ENCODE results near the gene CTRL.
"Not testable (repeated sequence)": the region's sequence is repeated elsewhere in the genome, so short reads cannot be mapped to it uniquely, and the experiment has no call there.

CTRL gene

DNA sequence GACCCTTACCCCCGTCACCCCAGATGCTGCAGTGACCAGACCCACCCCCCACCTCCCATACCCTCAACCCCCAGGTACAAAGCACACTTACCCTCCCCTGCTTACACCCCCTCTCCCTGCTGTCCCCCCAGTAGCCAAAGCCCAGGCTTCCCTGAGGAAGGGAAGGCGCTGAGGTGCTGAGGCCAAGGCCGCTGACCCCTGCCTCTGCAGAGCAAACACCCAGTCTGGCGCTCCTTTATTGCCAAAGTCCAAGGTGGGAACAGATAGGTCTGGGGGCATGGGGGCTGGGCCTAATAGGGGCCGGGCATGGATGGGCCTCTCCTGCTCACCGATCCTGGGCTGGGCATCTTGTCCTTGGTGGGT lies 11.6 kb upstream of the CTRL start:
- in situ Hi-C loops (cut with MboI; ENCODE audit: low pct_unique_long_range_greater_than_20kb, low sequenced_read_pairs) = no loop called here

DNA sequence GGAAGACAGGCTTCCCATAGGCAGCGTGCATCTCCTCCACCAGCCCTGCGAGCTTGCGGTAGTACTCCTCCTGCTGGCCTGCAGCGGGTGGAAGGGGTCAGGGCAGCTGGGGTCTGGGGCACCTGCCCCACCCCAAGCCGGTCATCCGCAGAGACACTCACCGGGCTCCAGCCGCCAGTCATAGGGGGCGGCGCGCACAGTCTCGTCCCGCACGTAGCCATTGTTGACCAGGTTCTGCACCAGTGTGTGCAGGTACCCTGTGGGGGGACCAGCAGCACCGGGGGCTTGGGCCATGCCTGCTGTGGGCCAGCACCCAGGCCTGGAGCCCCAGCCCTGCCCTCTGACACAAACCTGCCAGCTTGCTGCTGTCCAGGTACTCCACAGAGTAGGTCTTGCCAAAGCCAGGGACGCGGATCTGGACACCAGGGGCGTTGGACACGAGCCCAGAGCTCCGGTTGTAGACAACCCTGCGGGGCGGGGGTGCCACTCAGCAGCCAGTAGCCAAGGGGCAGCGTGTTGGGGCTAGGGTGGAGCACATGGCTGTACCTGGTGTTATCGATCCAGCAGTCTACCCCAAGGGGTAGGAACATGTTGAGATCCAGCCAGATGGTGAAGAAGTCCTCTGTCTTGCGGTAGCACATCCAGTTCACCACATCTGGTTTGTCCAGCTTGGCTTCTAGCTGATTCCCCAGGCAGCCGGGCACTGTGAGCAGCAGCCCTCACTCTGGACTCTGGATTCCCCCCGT lies 11.0 kb upstream of the CTRL start:
- in situ Hi-C loops (cut with MboI; ENCODE audit: low pct_unique_long_range_greater_than_20kb, low sequenced_read_pairs) = no loop called here
- DNase-seq = no peak

More for the DNA sequence above, 11.6 kb upstream of the CTRL start:
- no peak for DNase-seq

DNA sequence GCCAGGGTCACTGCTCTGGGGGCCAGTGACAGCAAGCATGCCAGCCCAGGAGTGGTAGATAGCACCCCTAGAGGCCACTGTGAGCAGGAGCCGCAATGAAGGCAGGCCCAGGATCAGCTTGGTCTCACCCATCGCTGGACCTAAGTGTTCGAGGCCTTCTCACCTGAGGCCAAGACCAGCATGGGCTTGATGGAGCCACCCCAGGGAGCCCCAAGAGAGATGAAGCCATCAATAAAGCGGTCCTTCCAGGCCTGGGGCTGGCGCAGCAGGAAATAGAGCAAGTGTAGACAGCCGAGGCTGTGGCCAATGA lies 10.5 kb upstream of the CTRL start:
- in situ Hi-C loops (cut with MboI; ENCODE audit: low pct_unique_long_range_greater_than_20kb, low sequenced_read_pairs) = no loop called here
- DNase-seq = peak; percentile 54

DNA sequence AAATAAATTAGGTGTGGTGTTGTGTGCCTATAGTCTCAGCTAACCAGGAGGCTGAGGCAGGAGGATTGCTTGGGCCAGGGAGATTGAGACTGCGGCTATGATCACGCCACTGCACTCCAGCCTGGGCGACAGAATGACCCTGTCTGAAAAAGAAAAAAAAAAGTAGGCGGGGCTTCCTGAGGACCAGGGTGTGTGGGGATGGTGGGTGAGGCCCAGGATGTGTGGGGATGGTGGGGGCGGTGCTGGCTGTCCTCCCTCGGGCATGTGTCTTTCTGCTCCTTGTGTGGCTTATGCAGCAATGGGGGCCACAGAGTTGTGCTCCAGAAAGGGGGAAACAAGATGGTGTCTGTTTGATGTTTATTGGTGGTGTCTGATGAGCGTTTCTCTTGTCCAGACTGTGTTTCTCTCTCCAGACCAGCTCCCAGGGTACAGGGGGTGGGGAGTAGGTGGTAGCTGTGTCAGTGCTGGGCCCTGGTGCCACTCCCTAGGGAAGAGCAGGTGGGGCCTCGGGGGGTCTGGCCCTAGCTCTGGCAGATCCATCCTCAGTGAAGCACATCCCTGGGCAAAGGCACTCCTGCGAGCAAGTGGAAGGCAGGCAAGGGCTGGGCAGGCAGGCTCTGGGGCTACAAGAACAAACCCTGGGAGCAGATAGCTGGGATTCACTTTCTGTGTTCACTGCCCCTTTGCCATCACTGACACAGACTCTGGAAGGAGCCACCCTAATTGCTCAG lies 10.0 kb upstream of the CTRL start:
- in situ Hi-C loops (cut with MboI; ENCODE audit: low pct_unique_long_range_greater_than_20kb, low sequenced_read_pairs) = no loop called here
- DNase-seq = no peak

DNA sequence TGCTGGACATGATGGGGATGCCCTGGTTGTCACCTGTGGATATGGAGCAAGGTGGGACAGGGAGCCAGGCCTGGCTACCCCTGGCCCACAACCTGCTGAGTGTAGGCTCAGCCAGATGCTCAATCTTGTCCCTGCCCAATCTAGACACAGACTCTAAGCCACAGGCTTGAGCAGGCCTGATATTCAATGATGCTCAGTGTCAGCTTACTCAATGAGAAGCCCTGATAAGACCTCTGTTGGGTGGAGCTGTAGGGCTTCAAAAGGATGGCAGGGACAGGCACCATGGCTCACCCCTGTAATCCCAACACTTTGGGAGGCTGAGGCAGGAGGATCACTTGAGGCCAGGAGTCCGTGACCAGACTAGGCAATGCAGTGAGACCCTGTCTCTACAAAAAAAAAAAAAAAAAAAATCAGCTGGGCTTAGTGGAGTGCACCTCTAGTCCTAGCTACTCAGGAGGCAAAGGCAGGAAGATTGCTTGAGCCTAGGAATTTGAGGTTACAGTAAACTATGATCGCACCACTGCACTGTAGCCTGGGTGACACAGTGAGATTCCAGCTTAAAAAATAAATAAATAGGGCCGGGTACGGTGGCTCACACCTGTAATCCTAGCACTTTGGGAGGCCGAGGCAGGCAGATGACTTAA lies 8.9 kb upstream of the CTRL start:
- in situ Hi-C loops (cut with MboI; ENCODE audit: low pct_unique_long_range_greater_than_20kb, low sequenced_read_pairs) = no loop called here

DNA sequence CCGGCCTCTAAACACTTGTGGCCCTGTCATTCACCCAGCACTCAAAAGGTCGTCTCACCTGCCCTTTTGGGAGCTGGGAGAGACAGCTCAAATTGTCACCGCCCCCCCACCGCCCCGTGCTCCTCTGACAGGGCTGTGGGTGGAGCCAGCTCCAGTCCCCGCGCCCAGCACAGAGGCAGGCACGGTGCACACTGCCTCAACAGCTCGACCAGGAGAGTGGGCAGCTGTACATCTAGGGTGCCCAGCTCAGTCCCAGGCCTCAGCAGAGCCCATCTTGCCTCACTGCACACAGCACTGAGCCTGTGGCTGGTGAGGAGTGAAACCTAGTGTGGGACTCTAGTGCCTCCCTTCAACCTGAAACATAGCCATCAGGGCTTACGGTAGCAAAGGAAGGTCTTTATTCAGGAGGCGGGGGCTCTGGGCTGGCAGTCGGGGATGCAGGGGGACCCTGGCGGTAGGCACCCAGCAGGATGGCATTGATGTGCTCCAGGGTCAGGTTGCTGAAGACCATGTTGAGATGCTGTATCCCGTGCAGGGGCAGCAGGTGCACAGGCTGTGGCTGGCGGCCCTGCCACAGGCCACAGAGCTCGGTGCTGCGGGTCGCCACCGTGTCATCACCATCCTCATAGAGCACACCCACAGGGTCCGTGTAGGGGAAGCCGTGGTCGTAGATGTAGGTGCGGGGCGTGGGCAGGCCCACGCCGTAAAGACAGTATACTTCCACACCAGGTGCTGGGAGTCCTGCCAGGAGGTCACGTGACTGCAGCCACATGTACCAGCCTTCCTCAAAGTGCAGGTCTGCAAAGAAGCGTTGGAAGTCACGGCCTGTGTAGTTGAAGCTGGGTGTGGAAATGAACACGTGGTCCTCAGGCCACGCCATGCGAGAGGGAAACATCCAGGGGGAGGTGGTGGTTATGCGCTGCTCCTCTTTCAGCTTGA lies 8.1 kb upstream of the CTRL start:
- no peak for DNase-seq
- in situ Hi-C loops (cut with MboI; ENCODE audit: low pct_unique_long_range_greater_than_20kb, low sequenced_read_pairs) = no loop called here

More for the DNA sequence above, 8.9 kb upstream of the CTRL start:
- DNase-seq = no peak

DNA sequence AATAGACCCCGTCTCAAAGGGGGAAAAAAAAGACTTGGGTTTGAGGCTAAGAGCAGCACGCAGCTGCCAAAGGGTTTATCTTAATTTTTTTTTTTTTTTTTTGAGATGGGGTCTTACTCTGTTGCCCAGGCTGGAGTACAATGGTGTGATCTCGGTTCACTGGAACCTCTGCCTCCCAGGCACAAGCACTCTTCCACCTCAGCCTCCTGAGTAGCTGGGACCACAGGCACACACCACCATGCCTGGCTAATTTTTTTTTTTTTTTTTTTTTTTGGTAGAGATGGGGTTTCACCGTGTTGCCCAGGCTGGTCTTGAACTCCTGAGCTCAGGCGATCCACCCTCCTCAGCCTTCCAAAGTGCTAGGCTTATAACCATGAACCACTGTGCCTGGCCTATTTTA lies 6.1 kb upstream of the CTRL start:
- DNase-seq; in situ Hi-C loops (cut with MboI; ENCODE audit: low pct_unique_long_range_greater_than_20kb, low sequenced_read_pairs): not testable (repeated sequence)

DNA sequence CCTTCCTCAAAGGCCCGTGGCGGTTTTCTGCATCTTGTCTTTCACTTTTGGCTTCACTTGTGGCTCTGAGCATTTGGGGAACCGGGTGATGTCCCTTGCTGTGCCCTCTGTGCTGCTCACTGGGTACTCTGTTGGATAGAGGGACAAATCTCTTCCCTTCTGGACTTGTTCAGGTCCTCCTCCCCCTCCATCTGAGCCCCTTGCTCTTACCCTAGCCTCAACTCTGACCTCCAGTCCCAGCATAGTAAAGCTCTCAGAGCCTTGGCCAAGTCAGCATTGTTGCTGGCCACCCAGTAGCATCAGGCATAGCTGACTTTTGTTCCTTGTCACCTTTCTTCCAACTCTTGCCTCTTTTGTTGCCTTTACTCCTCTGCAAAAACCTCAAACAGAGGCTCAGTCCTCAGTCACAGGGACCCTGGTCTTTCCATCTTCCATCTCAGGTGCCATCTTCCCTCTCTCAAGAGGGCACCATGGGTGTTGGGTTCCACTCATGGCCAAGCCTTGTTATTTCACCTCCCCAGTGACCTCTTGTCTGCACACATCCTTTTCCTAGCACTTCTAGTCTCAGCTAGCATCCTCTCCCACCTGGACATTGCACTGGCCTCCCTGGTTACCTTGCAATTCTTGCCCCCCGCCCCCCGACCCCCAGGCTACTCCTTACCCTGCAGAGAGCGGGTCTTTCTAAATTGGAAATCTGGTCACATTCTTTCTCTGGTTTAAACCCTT lies 5.4 kb upstream of the CTRL start:
- in situ Hi-C loops (cut with MboI; ENCODE audit: low pct_unique_long_range_greater_than_20kb, low sequenced_read_pairs) = no loop called here
- peak; percentile 89 for DNase-seq

DNA sequence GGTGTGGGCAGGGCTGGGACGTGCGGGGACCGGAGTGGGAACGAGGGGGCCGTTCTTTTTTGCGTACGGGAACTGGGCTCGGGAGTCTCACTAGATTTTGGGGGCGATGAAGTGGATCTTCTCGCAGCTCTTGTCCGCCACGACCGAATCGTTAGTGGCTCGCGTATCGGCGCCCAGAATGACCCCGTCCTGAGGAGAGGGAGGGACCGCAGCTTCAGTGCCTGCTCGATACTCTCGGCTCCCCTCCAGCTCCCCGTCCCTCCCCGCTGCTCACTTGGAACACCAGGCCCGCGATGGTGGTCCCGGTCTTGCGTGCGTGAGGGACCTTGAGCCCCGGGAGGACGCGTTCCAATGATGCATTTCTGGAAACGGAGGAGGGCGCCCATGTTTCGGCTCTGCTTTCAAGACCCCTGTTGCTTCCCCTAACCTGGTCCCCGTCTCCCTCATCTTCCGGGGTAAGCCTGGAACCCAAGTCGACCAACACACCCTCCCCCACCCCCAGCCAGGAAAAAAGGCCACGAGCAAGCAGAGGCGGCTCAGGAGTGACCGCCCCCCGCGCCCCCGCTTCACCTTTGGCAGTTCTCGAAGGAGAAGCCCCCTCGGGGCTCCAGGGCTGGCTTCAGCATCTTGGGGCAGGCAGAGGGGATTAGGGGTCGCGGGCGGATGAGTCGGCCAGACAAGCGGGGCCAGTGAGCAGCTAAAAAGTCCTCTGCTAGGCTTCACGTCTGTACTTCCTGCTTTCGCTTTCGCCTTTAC lies 4.6 kb upstream of the CTRL start, which contains the start of gene PSMB10:
PSMB10 (minus strand) TSS at position 727 of the 756 bp plus-strand sequence; CDS start at position 626, 101 bp downstream.
- in situ Hi-C loops (cut with MboI; ENCODE audit: low pct_unique_long_range_greater_than_20kb, low sequenced_read_pairs) = no loop called here
- peak; percentile 79 for DNase-seq

DNA sequence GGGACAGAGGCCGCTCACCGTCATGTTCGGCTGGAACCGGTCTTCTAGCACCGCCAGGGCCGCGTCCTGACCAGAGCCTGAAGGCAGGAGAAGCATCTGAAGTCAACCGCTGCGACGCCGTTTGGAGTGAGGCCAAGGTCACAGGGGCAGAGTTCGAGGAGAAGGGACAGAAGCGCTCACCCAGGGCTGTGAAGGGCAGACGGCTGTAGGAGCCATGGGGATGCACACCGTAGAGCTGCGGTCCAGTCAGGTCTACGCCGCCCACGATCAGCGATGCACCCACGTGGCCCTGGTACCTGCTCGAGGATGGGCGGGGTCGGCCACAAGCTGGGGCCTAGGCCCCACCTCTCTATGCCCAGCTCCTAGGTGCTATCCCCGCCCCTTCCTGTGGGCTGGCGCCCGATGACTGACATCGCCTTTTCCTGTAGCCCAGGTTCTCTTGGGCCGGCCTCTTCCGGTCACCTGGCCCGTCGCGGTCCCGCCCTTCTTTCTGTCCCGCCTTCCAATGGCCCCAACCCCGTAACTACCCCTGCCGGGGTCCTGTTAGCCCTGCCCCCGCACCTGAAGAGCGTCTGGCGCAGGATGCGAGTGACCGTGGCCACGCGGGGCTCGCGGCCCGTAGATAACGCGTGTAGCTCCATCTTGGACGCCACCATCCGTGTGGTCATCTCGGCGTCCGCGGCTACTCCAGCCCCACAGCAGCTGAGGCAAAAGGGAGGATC lies 3.9 kb upstream of the CTRL start:
- peak; percentile 96 for DNase-seq
- in situ Hi-C loops (cut with MboI; ENCODE audit: low pct_unique_long_range_greater_than_20kb, low sequenced_read_pairs) = no loop called here

DNA sequence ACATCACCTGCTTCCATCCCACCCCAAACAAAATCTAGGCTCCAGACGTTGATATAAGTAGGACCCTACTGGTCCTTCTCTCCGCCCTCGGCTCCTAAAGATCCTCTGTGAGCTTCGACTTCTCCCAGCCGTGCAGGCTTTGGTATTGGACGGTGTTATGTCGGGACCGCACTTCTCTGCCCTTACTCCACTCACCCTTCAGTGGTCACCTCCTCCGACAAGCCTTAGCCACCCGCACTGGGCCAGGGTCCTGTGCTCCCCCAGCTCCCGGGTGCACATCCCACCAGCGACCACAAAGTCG lies 3.4 kb upstream of the CTRL start:
- in situ Hi-C loops (cut with MboI; ENCODE audit: low pct_unique_long_range_greater_than_20kb, low sequenced_read_pairs) = no loop called here
- DNase-seq = no peak

DNA sequence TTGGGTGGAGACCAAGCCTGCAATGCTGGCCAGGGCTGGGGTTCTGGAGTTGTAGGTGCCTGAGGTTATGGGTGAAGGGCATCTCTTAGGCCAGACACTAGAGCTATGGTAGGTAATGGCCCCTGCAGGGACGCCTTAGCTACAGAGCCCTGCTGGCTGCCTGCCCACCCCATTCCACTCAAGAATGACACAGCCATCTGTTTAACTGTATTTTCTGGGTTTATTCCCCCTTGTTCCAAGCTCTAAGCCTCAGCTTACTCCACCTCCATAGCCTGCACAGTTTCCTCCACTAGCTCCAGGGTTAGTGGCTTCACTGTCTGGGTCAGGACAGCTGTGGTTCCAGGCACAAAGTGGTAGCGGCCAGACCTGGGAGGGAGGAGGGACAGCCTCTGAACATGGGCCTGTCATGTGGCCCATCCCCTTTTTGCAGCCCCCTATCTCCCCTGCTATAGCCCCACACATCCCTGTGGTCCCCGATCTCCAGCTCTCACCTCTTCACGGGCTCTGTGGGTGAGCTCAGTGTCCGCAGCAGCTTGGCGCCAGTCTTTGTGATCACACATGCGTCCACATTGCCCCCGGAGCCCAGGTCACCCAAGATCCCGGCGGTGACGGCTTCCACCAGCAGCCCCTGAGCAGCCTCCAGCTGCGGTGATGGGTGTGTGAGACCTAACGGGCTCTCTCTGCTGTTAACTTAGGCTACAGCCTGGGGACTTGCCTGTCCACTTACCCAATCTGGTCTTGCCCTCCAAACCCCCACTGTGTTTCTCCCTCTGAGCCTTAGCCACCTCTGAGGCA lies 2.8 kb upstream of the CTRL start:
- in situ Hi-C loops (cut with MboI; ENCODE audit: low pct_unique_long_range_greater_than_20kb, low sequenced_read_pairs) = no loop called here
- no peak for DNase-seq

DNA sequence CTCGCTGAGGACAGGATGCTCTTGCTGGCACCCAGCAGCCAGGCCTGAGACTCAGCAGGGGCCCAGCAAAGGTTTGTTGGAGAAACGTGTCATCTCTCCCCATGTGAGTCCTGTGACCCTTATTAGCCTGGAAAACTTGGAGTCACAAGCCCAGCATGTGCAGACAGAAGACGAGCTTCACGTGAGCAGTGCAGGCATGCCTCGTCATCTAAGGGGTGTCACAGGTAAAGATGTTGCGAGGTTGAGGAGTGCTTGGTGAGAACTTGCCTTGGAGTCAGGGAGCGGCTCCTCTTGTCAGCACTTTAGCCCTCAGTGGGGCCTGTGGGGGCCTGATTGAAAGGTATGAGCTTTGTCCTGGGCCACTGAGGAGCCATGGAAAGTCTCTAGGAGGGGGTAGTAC lies 2.1 kb upstream of the CTRL start:
- in situ Hi-C loops (cut with MboI; ENCODE audit: low pct_unique_long_range_greater_than_20kb, low sequenced_read_pairs) = no loop called here
- DNase-seq = no peak

DNA sequence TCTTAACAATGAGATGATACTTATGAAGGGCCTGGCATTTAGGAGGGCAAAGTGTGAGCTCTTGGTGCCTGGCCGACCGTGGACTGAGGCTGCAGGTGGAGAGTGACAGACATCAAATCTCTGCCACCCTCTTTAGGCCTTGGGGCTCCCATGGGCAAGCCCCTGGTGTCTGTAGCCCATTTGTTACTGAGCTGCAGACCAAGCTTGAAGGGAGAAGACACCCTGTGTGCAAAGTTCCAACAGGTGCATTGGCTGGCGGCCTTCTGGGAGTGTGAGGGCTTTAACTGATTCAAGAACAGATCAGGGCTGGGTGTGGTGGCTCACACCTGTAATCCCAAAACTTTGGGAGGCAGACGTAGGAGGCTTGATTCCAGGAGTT lies 789 bp upstream of the CTRL start:
- DNase-seq = no peak
- in situ Hi-C loops (cut with MboI; ENCODE audit: low pct_unique_long_range_greater_than_20kb, low sequenced_read_pairs) = no loop called here

DNA sequence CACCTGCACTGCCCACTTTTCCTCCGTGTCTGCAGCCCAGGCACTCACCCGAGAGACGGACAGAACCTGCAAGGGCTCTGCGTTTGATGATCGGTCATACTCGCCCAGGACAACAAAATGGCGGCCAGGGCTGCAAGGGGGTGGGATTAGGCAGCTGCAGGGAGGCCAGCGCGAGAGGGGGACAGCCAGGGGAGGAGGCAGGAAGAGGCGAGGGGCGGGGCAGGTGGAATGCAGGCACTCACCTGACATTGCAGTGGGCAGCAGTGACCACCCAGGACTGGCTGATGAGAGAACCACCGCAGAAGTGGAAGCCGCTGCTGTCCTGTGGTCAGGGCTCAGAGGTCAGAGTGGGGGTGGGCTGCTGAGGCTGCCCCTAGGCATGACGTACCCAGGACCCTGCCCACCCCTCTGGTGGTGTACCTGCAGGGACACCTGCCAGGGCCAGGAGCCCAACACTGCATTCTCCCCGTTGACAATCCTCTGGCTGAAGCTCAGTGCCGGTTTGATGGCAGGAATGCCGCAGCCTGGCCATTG lies 917 bp downstream of the CTRL start:
- DNase-seq = no peak
- in situ Hi-C loops (cut with MboI; ENCODE audit: low pct_unique_long_range_greater_than_20kb, low sequenced_read_pairs) = no loop called here

DNA sequence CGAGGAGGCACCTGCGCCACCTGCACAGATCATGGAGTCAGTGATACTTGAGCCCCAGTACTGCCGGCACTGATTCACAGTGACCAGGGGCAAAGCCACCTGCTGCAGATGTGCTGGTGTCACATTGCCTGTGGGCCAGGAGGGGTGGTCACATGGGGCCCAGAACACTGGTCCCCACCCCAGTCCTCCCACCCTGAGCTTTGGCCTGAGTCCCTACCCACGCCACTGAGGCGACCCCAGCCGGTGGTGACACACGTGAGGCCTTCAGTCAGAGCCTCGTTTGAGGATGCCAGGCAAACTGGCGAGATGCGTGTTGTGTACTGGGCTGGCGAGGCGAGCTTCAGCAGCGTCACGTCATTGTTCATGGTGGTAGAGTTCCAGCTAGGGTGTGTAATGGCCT lies 1.5 kb downstream of the CTRL start:
- in situ Hi-C loops (cut with MboI; ENCODE audit: low pct_unique_long_range_greater_than_20kb, low sequenced_read_pairs) = no loop called here
- DNase-seq = no peak

Measured in KBM-7 (cell line).